CD4-positive, alpha-beta T cell (primary cell): ENCODE data around the gene RSPO1. TPM values are rescaled to one million over a fixed set of nuclear protein-coding genes. Genes with fewer than 3 reads are reported as not detected.

Experiments
- ATAC-seq: fragments of 200-7000 bp; cut with Tn5 transposase; one replicate; pipeline ENCODE4 v1.10.0; 2022; ENCODE audit warnings: mild to moderate bottlenecking; ENCODE audit not compliant: poor library complexity
- CTCF ChIA-PET: fragments of 350-600 bp; sonication (Branson Sonifier 250); formaldehyde crosslinking; loops from one replicate; lab custom pipeline; 2021; ENCODE audit warnings: antibody characterized with exemption, inconsistent platforms; lab: Charles Lee
- POLR2A ChIA-PET: fragments of 350-600 bp; sonication (Branson Sonifier 250); formaldehyde crosslinking; loops from one replicate; lab custom pipeline; 2021; ENCODE audit warnings: antibody characterized with exemption, inconsistent platforms; lab: Charles Lee
- DNase-seq, 14 experiments: peaks; one replicate each; pipeline ENCODE4 v3.0.0-alpha.2; 2013 to 2020; ENCODE audit warnings: mixed read lengths in 2 of 14
- H3K27ac ChIP-seq, 2 donors: one replicate each; pipeline versions ENCODE4 v1.5.1 to v1.7.0; 2013; ENCODE audit warnings: low read length in 2 of 2, low read depth in 1 of 2, mild to moderate bottlenecking in 1 of 2
- H3K27me3 ChIP-seq, 2 experiments: 1 replicate in 1 of 2; 2 replicates in 1 of 2; pipeline versions ENCODE4 v1.6.1 to v1.7.0; 2013; ENCODE audit warnings: low read length in 2 of 2, control low read depth in 1 of 2, mild to moderate bottlenecking in 1 of 2, moderate library complexity in 1 of 2; ENCODE audit not compliant: insufficient read depth in 2 of 2, control insufficient read depth in 1 of 2
- H3K36me3 ChIP-seq: one replicate; pipeline ENCODE4 v1.6.1; 2013; ENCODE audit warnings: low read length, control low read depth; ENCODE audit not compliant: insufficient read depth
- H3K4me1 ChIP-seq: one replicate; pipeline ENCODE4 v1.6.1; 2013; ENCODE audit warnings: low read length, control low read depth; ENCODE audit not compliant: insufficient read depth
- H3K4me3 ChIP-seq: one replicate; pipeline ENCODE4 v1.5.1; 2013; ENCODE audit warnings: mild to moderate bottlenecking, low read length, moderate library complexity
- H3K9me3 ChIP-seq, 2 experiments: 1 replicate in 1 of 2; 2 replicates in 1 of 2; pipeline versions ENCODE4 v1.6.1 to v1.7.0; 2013; ENCODE audit warnings: low read length in 2 of 2, mild to moderate bottlenecking in 2 of 2, control low read depth in 1 of 2, moderate library complexity in 1 of 2; ENCODE audit not compliant: control insufficient read depth in 1 of 2, insufficient read depth in 1 of 2
- H3K27ac Mint-ChIP-seq: one replicate; pipeline ENCODE4 v1.8.0; 2020; ENCODE audit warnings: mixed read lengths
- H3K27me3 Mint-ChIP-seq: one replicate; pipeline ENCODE4 v1.8.0; 2021; ENCODE audit warnings: mixed read lengths
- H3K36me3 Mint-ChIP-seq: one replicate; pipeline ENCODE4 v1.8.0; 2021; ENCODE audit warnings: low read depth, mixed read lengths
- H3K4me1 Mint-ChIP-seq: one replicate; pipeline ENCODE4 v1.8.0; 2021; ENCODE audit warnings: low read depth, mixed read lengths
- H3K4me3 Mint-ChIP-seq: one replicate; pipeline ENCODE4 v1.8.0; 2020; ENCODE audit warnings: mild to moderate bottlenecking, mixed read lengths
- H3K9me3 Mint-ChIP-seq: one replicate; pipeline ENCODE4 v1.8.0; 2020; ENCODE audit warnings: mixed read lengths
- intact Hi-C, 2 experiments: fragments of 100-400 bp; cut with DNase I in 1 of 2; cut with micrococcal nuclease in 1 of 2; formaldehyde crosslinking; loops; one replicate each; pipeline versions ENCODE4 v1.15.1 to v1.9.0; 2023 to 2025; cut with DNase I, micrococcal nuclease
- total RNA-seq, 174 experiments: library from RNA in 2 of 174; stranded (reverse) in 2 of 174; gene quantifications; one replicate each; pipeline ENCODE4 v1.2.3 and lab custom pipeline; 2021 to 2026
- TF ChIP-seq, protein P1 (sequence below): fragments of 200-600 bp; IDR thresholded peaks from one replicate; pipeline ENCODE4 v1.8.0; 2022; ENCODE audit warnings: antibody characterized with exemption, mild to moderate bottlenecking

The RSPO1 gene
- total RNA-seq, 2 experiments from 2014 or later: not detected

DNA sequence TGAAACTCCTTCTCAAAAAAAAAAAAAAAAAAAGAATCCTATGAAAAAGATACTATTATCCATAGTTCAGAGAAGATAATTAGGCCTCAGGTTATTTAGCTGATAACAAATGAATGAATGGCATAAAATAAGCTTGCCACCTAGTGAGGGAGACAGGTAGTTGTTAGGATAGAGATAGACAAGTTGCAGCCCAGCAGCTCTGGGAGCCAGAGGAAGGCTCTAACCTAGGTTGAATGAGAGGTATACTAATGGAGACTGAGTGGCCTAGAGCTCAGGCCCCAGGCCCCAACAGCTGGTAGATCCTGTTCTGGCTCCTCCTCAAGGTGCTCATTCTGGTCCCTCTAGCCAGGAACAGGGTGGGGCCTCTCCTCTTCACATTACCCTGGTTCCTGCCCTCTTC, 20.6 kb upstream of the RSPO1 start:
- ChIA-PET POLR2A (no interaction called here), CTCF (no interaction called here)
- intact Hi-C loops: no loop called here
- no peak overlapping the region for H3K4me3 ChIP-seq
- TF ChIP-seq, protein P1, sequence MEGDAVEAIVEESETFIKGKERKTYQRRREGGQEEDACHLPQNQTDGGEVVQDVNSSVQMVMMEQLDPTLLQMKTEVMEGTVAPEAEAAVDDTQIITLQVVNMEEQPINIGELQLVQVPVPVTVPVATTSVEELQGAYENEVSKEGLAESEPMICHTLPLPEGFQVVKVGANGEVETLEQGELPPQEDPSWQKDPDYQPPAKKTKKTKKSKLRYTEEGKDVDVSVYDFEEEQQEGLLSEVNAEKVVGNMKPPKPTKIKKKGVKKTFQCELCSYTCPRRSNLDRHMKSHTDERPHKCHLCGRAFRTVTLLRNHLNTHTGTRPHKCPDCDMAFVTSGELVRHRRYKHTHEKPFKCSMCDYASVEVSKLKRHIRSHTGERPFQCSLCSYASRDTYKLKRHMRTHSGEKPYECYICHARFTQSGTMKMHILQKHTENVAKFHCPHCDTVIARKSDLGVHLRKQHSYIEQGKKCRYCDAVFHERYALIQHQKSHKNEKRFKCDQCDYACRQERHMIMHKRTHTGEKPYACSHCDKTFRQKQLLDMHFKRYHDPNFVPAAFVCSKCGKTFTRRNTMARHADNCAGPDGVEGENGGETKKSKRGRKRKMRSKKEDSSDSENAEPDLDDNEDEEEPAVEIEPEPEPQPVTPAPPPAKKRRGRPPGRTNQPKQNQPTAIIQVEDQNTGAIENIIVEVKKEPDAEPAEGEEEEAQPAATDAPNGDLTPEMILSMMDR: no peak
- Mint-ChIP-seq H3K36me3 (no peaks in the 10 kb centered on the region), H3K27ac (no peak overlapping the region), H3K9me3 (no peaks in the 10 kb centered on the region), H3K4me3 (no peak overlapping the region), H3K4me1 (no peaks in the 10 kb centered on the region), H3K27me3 (peaks cover 3% of the 10 kb centered on the region)
- H3K27me3 ChIP-seq: no peaks in the 10 kb centered on the region
- no peak overlapping the region for H3K27ac ChIP-seq
- H3K9me3 ChIP-seq: peaks cover 0 to 7% of the 10 kb centered on the region in 2 experiments
- H3K4me1 ChIP-seq: no peaks in the 10 kb centered on the region
- ATAC-seq (no peak), DNase-seq (no peak)
- no peaks in the 10 kb centered on the region for H3K36me3 ChIP-seq

DNA sequence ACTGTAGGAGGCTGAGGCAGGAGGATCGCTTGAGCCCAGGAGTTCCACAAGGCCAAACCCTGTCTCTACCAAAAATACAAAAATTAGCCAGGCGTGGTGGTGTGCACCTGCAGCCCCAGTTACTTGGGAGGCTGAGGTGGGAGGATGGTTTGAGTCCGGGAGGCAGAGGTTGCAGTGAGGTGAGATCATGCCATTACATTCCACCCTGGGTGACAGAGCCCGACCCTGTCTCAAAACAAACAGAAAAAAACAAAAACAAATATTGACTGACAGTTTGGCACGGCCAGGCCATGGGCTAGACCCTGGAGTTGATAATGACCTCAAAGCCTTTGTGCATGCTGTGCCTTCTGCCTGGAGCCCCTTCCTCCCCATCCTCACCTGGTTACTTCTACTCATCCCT, 19.2 kb upstream of the RSPO1 start:
- ATAC-seq: no peak
- Mint-ChIP-seq H3K36me3 (no peaks in the 10 kb centered on the region), H3K27me3 (peaks cover 4% of the 10 kb centered on the region), H3K4me3 (no peak overlapping the region), H3K27ac (no peak overlapping the region), H3K4me1 (no peaks in the 10 kb centered on the region), H3K9me3 (no peaks in the 10 kb centered on the region)
- ChIA-PET POLR2A (no interaction called here), CTCF (interaction anchor here (0.7 kb wide), 1 partner anchor 27 kb away, joined by 3 read pairs; no protein-coding TSS in a partner anchor)
- Histone ChIP-seq H3K4me1 (no peaks in the 10 kb centered on the region), H3K27me3 (no peaks in the 10 kb centered on the region), H3K36me3 (no peaks in the 10 kb centered on the region), H3K9me3 (peaks cover 0 to 7% of the 10 kb centered on the region in 2 experiments), H3K27ac (no peak overlapping the region), H3K4me3 (no peak overlapping the region)
- intact Hi-C loops: no loop called here
- TF ChIP-seq, protein P1: no peak
- no peak for DNase-seq

DNA sequence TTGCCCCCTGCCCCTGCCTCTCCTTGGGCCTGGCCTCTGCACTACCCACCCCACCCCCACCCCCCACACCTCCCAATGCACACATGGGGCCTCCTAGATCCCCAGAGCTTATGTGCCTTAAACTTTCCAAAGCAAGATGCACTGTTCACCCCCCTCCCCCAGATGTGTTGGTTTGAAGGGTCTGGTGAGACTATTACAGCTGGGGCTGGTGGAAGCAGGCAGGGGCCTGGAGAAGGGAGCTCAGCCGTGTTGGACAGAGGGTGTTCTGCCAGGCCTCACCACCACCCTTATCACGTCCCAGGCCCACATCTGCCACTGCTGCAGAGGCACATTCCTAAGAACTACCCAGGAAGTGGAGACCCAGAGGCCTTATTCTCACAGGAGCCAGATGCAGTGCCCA, 18.3 kb upstream of the RSPO1 start:
- peaks cover 10% of the 10 kb centered on the region for H3K27me3 Mint-ChIP-seq
- no peaks in the 10 kb centered on the region for H3K9me3 Mint-ChIP-seq
- no peak for ATAC-seq
- intact Hi-C loops: no loop called here
- Histone ChIP-seq H3K4me1 (no peaks in the 10 kb centered on the region), H3K36me3 (no peaks in the 10 kb centered on the region), H3K4me3 (no peak overlapping the region), H3K27me3 (peaks cover 0 to 5% of the 10 kb centered on the region in 2 experiments), H3K9me3 (peaks cover 0 to 7% of the 10 kb centered on the region in 2 experiments), H3K27ac (no peak overlapping the region)
- ChIA-PET POLR2A (no interaction called here), CTCF (no interaction called here)
- no peak for DNase-seq
- no peaks in the 10 kb centered on the region for H3K4me1 Mint-ChIP-seq
- H3K27ac Mint-ChIP-seq: no peak overlapping the region
- TF ChIP-seq, protein P1: no peak
- H3K4me3 Mint-ChIP-seq: no peak overlapping the region
- H3K36me3 Mint-ChIP-seq: no peaks in the 10 kb centered on the region
